ENCODE data around the gene PEPD.
"Not testable (repeated sequence)": the region's sequence is repeated elsewhere in the genome, so short reads cannot be mapped to it uniquely, and the experiment has no call there.

PEPD gene

DNA sequence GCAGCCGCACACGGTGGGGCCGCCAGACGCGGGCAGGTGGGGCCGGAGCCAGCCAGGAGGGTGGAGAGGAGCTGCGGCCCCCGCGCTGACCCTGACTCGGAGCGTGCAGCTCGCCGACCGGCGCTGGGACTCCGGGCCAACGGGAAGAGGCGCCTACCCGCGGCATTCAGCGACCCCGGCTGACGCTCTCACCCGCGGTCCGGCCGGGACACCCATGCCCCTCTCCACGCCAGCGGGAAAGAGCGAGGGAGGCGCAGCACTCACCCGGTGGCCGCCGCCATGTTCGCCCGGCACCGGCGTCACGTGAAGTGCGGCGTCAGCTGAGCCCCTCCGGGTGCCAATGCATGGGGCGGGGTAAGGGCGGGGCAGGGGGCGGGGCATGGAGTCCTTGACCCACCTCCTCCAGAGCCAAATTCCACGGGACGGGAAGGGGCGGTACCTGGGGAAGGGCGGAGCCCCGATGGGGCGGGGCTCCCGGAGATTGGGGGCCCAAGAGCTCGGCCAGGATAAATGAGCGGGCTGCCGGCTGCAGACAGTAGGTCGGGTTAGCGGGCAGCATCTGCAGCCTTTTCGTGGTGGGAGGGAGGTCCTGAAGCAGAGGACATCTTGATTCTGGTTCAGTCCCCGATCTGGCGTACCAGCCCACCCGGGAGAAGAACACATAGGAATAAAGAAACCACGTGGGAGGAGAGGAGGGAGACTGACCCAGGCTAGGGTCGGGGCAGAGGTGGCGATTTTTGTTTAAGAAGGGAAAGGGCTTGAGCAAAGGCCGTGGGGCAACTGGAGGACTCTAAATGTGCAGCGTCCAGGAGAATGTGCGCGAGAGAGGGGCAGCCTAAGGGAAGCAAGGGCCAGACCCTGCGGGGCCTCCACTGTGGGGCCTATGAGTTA lies at the start of gene PEPD:
TSS of gene PEPD (minus strand) at position 312 of the 891 bp plus-strand sequence. CDS start at position 281, 31 bp downstream.
- FAIRE-seq = no peak
- peak; percentile 99 for DNase-seq (ENCODE audit: low spot score)

DNA sequence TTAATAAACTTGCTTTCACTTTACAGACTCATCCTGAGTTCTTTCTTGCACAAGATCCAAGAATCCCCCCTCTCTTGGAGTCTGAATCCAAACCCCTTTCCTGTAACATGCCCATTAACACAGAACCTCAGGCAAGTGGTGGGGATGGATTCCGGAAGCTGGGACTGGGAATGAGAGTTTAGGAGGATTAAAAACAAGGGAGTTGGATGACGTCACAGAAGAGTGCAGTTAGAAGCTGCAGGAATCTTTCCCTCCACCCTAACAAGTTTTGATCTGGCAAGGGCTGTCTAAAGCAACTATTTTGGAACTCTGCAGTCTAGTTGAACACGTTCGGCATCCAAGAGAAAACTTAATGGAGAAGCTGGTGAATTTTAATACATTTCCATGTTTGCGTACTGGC lies 48.2 kb upstream of the PEPD start:
- DNase-seq (ENCODE audit: low spot score) (no peak), FAIRE-seq (no peak)

DNA sequence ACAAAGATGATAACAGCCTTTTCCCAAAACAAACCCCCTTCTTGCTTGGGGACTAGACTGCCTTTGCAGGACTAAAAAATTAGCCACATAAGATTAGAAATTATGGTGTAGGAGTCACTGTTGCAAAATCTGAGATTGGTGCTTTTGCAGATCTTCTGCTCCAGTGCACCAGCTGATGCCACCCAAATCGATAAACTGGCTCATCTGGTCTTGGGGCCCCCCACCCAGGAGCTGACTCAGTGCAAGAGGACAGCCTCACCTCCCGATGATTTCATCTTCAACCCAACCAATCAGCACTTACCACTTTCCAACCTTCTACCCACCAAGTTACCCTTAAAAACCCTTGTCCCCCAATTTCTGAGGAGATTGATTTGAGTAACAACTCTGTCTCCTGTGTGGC lies 47.1 kb upstream of the PEPD start:
- FAIRE-seq = no peak
- DNase-seq (ENCODE audit: low spot score) = no peak

DNA sequence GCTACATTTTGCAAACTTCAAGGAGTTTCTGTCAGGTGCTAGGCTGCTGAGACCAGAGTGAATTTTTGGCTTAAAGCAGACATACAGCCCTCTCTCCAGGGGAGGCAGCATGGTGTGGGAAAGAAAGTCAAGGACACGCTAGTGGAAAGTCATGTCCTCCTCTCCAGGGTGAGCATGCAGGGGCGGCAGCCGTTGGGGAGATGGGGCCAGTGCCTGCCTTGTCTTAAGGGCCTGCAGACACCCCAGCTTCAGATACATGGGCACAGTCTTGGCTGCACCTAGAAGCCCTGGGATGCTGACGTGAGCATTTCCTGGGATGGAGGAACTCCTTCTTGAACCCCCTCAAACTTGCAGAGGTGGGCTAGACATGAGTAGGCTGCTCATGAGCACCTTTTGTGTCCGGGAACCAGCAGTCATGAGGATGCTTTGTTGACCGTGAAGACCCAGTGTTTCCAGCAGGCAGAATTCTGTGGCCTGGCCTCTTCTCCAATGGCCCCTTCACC lies 43.3 kb upstream of the PEPD start:
- FAIRE-seq (no peak), DNase-seq (ENCODE audit: low spot score) (no peak)

DNA sequence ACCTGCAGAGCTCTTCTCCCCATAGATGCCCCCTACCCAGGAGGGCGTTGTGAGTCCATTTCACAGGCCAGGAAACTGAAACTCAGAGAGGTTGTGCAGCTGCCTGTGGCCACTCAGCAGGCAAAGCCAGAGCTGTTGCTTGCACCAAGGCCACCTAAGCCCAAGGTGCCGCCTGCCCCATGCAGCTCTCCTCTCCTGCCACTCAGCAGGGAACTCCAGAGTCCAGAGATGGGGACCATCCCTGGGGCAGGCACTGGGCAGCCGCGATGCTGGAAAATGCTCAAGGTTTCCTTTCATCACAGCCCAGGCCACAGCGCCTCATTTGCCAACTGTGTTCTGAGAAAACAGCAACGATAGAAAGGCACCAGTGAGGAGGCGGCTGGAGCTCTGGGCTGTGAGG lies 41.0 kb upstream of the PEPD start:
- FAIRE-seq (no peak), DNase-seq (ENCODE audit: low spot score) (no peak)

DNA sequence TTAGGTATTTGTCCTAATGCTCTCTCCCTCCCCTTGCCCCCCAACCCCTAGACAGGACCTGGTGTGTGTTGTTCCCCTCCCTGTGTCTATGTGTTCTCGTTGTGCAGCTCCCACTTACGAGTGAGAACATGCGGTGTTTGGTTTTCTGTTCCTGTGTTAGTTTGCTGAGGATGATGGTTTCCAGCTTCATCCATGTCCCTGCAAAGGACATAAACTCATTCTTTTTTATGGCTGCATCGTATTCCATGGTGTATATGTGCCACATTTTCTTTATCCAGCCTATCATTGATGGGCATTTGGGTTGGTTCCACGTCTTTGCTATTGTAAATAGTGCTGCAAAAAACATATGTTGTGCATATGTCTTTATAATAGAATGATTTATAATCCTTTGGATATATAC lies 40.1 kb upstream of the PEPD start:
- not testable (repeated sequence) for DNase-seq (ENCODE audit: low spot score); FAIRE-seq

DNA sequence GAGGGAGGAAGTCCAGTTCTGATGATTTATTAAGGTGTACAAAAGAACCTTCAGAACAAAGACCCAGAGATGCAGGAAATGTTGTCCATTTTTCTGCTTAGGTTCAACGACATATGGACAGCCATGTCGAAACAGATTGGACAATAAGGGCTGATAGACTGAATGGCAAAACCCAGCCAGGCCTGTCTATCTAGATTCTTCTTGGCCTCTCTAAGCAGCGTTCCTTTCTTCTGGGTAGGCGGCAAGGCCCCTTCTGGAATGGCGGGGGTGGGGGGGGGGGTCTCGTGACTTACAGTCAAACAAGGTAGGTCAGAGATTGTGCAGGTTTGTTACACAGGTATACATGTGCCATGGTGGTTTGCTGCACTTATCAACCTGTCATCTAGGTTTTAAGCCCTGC lies 39.7 kb upstream of the PEPD start:
- no peak for DNase-seq (ENCODE audit: low spot score)
- no peak for FAIRE-seq

DNA sequence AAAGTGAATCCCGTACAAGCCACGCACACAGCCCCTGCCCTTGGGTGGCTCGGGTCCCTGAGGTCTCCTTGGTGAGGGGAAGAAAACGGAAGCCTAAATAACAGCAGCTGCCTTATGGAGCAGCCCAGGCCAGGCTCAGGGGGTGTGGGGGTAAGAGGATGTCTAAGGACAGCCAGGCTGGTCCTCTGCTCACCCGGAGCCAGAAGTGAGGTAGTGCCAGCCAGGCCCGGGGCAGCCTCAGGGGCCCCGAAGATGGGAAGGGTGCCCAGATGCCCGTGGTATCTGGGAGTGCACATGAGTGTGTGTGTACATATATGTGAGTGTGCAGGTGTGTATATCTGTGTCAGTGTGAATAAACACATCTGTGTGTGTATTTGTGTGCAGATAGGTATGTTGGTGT lies 38.4 kb upstream of the PEPD start:
- no peak for DNase-seq (ENCODE audit: low spot score)
- no peak for FAIRE-seq

DNA sequence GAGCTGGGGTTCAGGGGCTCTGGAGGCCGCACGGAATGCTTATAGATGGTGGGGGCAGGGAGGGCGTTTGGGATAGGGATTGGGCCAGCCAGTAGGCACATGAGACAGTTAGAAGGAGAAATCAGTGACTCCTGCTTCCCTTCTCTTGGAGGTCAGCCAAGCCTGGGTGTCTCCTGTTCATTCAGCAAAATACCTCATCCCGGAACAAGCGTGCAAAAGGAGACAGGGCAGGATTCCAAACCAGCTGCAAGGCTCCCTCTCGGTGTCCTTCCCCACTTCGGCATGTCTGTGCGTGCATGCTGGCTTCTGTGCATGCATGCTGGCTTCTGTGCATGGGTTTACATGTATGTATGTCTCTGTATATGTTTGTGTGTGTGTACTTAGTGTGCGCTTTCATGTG lies 37.3 kb upstream of the PEPD start:
- FAIRE-seq = no peak
- no peak for DNase-seq (ENCODE audit: low spot score)

DNA sequence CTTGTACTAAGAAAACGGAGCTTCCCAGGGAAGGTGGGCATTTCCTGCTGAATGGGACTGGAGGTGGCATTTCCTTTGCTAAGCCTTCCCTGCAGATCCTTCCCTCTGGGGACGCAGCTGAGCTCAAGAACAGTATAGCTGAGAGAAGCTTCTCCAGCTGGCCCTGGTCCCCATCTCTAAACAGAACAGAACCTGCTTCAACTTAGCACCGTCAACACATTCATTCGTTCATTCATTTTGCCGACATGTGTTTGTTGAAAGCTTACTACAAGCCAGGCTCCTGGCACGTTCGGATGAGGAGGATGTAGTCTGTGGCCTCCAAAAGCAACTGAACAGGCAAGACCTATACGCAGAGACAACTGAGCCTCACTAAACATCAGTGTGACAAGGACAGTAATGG lies 36.6 kb upstream of the PEPD start:
- DNase-seq (ENCODE audit: low spot score) (no peak), FAIRE-seq (no peak)

DNA sequence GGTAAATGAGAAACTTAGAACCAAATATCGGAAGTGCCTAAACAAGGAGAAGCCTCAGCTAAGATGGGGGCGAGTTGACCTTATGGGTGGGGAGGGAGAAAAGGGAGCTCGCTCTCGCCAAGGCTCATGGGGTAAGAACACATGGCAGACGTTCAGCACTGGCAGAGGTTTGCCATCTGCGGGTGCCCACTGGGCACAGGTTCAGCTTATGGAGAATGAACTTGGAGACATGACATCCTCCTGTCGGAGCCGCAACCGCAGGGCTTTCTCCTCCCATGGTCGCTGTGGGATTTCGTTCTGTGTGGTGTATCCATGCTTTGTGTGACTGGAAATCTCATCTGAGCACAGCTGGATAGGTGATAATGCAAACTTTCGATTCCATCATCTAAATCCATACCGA lies 36.1 kb upstream of the PEPD start:
- DNase-seq (ENCODE audit: low spot score) (no peak), FAIRE-seq (no peak)

DNA sequence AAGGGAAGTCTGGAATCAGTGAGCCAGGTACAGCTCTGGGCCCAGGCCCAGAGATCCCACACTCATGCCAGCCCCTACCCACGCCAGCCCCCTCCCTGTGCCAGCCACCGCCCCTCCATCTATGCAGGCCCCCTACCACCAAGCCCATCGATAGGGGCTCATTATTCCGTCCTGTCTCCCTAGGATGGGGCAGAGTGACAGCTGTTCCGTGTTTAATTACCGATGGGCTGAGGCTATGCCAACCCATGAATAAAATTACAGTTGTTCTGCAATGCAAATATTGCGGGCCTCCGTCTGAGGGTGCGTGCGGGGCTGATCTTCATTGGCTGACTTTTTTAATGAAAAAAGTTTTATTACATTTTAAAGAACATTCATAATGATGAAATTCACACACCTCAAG lies 35.6 kb upstream of the PEPD start:
- DNase-seq (ENCODE audit: low spot score) = no peak
- no peak for FAIRE-seq

DNA sequence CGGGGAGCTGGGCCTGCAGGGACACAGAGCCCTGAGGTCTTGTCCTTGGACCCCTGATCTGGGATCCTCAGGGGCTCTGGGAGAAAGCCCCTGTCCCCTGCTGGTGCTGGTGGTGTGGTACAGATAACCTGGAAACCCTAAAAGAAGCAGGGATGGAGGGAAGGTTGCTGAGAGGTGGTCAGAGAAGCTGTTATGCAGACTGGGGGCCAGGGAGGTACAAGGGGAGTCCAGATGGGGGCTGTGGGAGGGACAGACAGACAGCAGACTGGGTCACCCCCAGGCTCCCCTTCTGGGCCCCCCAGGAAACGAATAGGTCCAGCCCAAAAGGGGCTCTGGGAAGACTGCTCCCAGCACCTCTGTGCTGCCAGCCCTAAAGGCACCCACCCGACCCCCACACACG lies 34.7 kb upstream of the PEPD start:
- FAIRE-seq = no peak
- no peak for DNase-seq (ENCODE audit: low spot score)

DNA sequence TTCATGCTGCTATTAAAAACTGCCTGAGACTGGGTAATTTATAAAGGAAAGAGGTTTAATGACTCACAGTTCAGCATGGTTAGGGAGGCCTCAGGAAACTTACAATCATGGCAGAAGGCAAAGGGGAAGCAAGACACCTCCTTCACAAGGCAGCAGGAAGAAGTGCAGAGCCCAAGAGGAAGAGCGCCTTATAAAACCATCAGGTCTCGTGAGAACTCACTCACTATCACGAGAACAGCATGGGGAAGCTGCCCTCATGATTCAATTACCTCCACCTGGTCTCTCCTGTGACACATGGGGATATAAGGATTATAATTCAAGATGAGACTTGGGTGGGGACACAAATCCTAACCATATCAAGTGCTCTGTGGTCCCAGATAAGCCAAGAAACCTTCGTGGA lies 34.1 kb upstream of the PEPD start:
- DNase-seq (ENCODE audit: low spot score); FAIRE-seq: not testable (repeated sequence)

DNA sequence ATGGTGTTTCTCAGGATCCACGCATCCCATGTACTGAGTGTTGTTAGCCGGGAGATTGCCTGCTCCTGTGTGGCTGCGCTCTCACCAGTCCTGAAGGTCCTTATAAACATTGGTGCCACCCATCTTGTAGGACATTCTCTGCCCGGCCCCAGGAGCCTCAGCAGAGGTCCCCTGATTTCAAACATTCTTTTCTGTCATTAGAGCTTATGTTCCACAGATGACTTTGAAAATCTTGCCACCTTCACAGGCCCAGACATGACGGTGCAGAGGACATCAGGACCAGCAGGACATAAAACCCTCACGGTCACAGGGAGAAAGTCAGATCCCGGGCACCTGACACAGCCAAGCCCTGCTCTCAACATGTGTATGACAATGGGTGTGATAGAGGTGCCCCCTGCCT lies 33.2 kb upstream of the PEPD start:
- no peak for DNase-seq (ENCODE audit: low spot score)
- FAIRE-seq = no peak

DNA sequence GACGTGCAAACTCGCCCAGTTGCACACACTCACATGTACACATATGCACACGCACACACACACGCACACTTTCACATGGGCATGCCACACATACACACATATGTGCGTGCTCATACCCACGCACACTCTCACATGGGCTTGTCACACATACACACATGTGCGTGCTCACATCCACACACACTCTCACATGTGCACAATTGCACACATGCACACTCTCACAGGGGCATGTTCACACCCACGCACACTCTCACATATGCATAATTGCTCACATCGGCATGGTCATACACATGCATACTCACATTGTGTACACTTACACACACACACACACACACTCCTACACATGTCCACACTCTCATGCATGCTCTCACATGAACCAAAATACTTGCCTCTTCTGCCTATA lies 32.8 kb upstream of the PEPD start:
- no peak for DNase-seq (ENCODE audit: low spot score)
- peak; percentile 59 for FAIRE-seq

DNA sequence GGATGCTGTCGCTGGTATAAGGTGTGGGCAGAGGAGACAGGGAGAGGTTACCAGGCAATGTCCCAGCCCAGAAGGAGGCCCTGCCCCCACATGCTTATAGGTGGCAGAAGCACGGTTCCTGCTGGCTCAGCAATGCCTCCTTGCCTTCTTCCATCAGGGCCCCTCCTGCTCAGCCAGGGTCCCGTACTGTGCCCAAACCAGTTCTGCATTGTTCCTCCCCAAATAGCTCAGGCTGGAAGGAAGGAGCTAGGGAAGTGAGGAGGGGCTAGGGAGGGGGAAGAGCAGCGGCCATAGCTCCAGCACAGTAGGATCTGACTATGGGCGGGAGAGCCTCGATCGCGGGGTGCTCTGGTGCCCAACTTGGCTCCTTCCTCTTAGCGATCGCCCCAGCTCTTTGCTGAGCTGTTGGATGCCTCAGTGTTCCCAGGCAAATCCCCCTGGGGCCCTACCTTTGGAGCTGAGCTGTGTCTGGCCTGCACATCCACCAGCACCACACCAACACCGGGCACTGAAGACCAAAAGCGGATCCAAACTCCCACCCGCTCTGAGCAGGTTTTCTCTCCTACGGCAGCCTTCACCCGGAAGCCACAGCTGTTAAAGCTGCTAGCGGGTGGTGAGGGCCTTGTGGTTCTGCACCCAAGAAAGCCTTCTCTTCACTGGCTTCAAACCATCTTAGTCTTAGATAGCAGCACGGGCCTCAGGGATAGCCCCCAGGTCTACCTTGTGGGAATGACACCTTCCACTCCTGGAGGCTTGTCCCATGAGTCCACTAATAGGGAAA lies 32.1 kb upstream of the PEPD start:
- no peak for DNase-seq (ENCODE audit: low spot score)
- no peak for FAIRE-seq

DNA sequence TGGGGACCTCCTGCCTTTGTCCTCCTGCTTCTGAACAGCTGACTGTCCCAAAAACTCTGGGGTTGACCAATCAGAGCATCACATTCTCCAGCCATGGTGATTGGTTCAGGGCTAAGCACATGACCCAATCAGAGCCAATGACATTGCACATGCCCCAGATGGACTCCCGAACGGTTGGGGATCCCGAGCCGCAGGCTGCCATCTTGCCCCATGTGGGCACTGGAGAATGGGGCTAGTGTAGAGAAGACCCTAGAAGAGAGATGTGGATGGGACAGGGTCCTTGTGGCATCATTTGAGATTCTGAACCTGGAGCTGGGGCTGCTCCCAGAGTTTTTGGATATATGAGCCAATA lies 31.3 kb upstream of the PEPD start:
- FAIRE-seq (no peak), DNase-seq (ENCODE audit: low spot score) (no peak)

DNA sequence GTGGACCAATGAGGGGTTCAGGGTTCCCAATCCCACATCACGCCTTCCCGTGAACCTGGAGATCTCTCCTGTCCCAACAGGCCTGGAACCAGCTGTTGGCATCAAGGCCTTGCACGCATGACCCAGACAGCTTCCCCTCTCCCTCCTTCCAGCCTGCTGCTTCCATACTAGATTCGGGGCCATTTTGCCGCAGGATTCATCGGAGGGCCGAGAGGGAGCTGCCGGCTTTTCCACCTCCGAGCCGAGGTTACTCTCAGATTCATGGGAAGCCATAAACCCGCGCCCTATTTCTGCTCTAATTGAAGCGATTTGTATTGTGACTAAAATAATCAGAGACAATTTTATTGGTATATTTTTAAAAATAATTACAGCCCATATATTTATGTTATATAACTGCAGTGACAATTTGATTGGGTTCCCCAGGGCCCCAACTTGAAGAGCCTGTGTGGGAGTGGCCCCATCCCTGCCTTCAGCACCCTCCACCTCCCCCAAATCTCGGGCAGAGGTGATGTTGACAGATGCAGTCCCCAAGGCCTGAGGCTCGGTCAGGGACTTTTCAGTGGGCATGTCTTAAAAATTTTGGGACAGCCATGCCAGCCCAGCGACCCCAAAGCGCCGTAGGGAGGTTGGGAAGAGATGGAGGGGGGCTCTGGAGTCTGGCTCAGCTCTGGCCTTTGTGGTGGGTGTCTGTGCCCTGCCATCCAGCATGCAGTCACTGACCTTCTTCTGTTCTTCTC lies 30.8 kb upstream of the PEPD start:
- FAIRE-seq = no peak
- no peak for DNase-seq (ENCODE audit: low spot score)

DNA sequence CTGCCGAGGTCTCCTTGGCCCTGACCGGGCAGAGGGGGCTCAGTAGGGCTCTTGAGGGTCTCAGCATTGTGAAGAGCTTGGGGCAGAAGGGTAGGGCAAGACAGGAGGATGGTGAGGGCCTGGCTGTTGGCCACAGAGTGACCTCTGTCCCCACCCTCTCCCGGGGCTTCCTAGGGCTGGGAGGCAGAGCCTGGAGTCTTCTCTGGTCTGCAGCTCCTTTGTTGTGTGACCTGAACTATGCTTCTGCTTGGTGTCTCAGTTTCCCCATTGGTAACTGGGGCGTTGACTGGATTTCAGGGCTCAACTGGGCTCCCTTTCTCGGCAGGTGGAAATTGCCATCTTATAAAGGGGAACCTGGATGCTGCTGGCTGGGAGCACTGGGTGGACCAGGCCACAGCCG lies 30.1 kb upstream of the PEPD start:
- DNase-seq (ENCODE audit: low spot score) (no peak), FAIRE-seq (no peak)

DNA sequence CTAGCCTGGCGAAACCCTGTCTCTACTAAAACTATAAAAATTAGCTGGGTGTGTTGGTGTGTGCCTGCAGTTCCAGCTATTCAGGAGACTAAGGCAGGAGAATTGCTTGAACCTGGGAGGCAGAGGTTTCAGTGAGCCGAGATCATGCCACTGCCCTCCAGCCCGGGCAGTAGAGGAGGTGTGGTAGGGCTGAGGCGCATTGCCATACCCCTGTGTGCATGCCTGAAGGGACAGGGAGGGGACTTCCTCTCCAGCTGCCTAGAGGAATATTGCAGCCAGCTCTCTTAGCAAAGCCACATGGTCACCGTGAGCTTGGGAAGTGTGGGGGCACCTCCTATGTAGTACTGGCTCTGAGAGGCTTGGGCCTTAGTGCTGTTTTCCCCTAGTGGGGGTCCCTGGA lies 29.2 kb upstream of the PEPD start:
- DNase-seq (ENCODE audit: low spot score) (no peak), FAIRE-seq (no peak)

DNA sequence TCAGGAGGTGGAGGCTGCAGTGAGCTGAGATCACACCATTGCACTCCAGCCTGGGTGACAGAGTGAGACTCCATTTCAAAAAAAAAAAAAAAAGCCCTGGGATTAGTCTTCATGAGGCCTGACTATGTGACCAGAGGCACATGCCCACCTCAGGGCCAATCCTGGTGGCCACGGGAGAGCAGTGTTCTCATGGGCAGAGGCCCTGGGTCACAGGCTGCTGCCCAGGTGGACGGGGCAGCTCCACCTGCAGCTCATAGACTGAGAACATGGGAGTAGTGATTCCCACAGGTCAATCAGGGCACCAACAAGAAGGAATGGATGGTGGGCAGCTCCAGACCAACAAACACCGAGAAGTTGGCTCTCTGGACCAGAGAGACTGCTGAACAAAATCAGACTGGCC lies 26.1 kb upstream of the PEPD start:
- no peak for FAIRE-seq
- no peak for DNase-seq (ENCODE audit: low spot score)
